ENCODE results near the gene POFUT1. TPM values are rescaled to one million over a fixed set of nuclear protein-coding genes. Genes with fewer than 3 reads are reported as not detected.

Gene POFUT1
- 20.4 and 24.0 TPM in 2 replicates for total RNA-seq

DNA sequence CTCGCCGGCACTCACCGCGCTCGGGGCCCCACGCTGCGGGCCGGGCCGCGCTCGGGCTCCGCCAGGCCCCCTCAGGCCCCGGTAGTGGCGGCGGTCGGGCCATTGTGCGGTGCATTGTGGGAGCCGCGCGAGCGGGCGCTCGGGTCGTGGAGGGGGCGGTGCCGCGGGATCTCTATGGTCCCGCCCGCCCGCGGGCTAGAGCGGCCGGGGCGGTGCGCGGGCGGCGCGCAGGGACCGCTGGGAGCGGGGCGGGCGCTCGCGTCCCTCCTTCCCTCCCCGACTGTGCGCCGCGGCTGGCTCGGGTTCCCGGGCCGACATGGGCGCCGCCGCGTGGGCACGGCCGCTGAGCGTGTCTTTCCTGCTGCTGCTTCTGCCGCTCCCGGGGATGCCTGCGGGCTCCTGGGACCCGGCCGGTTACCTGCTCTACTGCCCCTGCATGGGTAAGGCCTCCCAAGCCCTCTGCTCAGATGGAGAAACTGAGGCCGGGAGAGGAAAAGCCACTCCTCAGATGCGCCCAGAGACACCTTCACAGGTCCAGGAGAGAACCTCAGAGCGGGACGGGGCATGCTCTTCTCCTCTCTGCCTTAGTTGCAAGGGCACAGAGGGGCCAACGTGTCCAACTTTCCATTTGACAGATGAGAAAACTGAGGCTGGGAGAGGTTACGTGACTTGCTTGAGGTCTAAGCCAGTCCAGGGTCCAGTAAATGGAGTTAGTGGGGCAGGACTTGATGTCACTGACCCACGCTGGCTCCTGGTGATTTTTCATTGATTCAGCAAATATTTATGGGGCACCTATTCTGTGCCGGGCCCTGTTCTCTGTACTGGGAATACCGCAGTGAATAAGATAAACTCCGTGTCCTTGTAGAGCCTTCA is at the start of gene POFUT1, which contains the start of gene PLAGL2:
Gene POFUT1 (plus strand): TSS at position 255 of the 873 bp plus-strand sequence. CDS start 62 bp downstream, at position 317.
Gene PLAGL2 (minus strand): TSS at position 118 of the 873 bp plus-strand sequence. CDS start 5,565 bp downstream, outside the sequence.
- intact Hi-C loops (cut with micrococcal nuclease), result loop anchor here (1.0 to 10.0 kb wide), 9 partner anchors 69 to 764 kb away; partner anchors contain the start of genes ASXL1, HCK, KIF3B and PDRG1
- Mint-ChIP-seq H3K36me3 (ENCODE audit: low read depth) (peaks cover 46% of the 10 kb centered on the region), H3K27me3 (no peaks in the 10 kb centered on the region), H3K4me3 (peak within 1 kb of the TSS; percentile 91), H3K9me3 (no peaks in the 10 kb centered on the region), H3K4me1 (peaks cover 62% of the 10 kb centered on the region), H3K27ac (peak within 1 kb of the TSS; percentile 85)
- no peak for TF ChIP-seq CTCF (IDR thresholded peaks at IDR 0.05)
- CTCF ChIA-PET, result interaction anchor here (0.8 kb wide), 1 partner anchor 173 kb away, joined by 3 read pairs; no protein-coding TSS in a partner anchor
- ATAC-seq (ENCODE audit: low read depth), result peak; percentile 97
- DNase-seq, result peak; percentile 92
- POLR2A ChIA-PET, result interaction anchor here (0.6 kb wide), 1 partner anchor 71 kb away, joined by 3 read pairs; no protein-coding TSS in a partner anchor

DNA sequence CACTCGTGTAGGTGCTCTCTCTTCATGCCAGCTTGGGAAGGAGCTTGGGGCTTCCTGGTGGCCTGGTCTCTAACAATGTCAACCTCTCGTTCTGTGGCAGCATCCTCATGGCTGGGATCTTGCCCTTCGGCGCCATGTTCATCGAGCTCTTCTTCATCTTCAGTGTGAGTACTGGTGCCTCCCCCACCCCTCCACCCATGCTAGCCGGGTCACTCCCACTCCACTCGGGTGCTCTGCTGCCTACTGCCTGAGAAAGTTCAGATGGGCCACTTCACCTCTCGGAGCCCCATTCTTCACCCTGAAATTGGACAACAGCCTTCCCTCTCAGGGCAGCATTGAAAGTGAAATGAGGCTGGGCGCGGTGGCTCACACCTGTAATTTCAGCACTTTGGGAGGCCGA is 49.3 kb upstream of the POFUT1 start:
- H3K27me3 Mint-ChIP-seq, result no peaks in the 10 kb centered on the region
- CTCF ChIA-PET, result no interaction called here
- H3K4me3 Mint-ChIP-seq, result no peak overlapping the region
- TF ChIP-seq CTCF (IDR thresholded peaks at IDR 0.05), result no peak
- ATAC-seq (ENCODE audit: low read depth) (no peak), DNase-seq (no peak)
- H3K4me1 Mint-ChIP-seq, result peaks cover 5% of the 10 kb centered on the region
- peaks cover 76% of the 10 kb centered on the region for H3K36me3 Mint-ChIP-seq (ENCODE audit: low read depth)
- no peak overlapping the region for H3K27ac Mint-ChIP-seq
- intact Hi-C loops (cut with micrococcal nuclease), result no loop called here
- no peaks in the 10 kb centered on the region for H3K9me3 Mint-ChIP-seq
- POLR2A ChIA-PET, result no interaction called here

GRCh38 chr20:32158943-32159660 is 48.6 kb upstream of the POFUT1 start:
- no peaks in the 10 kb centered on the region for H3K27me3 Mint-ChIP-seq
- no peak for DNase-seq
- POLR2A ChIA-PET, result no interaction called here
- no peak overlapping the region for H3K27ac Mint-ChIP-seq
- H3K36me3 Mint-ChIP-seq (ENCODE audit: low read depth), result peaks cover 75% of the 10 kb centered on the region
- intact Hi-C loops (cut with micrococcal nuclease), result no loop called here
- no peak for TF ChIP-seq CTCF (IDR thresholded peaks at IDR 0.05)
- H3K9me3 Mint-ChIP-seq, result no peaks in the 10 kb centered on the region
- no peak for ATAC-seq (ENCODE audit: low read depth)
- H3K4me1 Mint-ChIP-seq, result peaks cover 5% of the 10 kb centered on the region
- no peak overlapping the region for H3K4me3 Mint-ChIP-seq
- CTCF ChIA-PET, result no interaction called here

- DNase-seq (no peak), ATAC-seq (ENCODE audit: low read depth) (no peak)
- H3K27me3 Mint-ChIP-seq, result no peaks in the 10 kb centered on the region
- H3K36me3 Mint-ChIP-seq (ENCODE audit: low read depth), result peaks cover 75% of the 10 kb centered on the region
- intact Hi-C loops (cut with micrococcal nuclease), result no loop called here
- no peak for TF ChIP-seq CTCF (IDR thresholded peaks at IDR 0.05)
- H3K4me1 Mint-ChIP-seq, result peaks cover 5% of the 10 kb centered on the region
- ChIA-PET POLR2A (no interaction called here), CTCF (no interaction called here)
- H3K4me3 Mint-ChIP-seq, result no peak overlapping the region
- no peaks in the 10 kb centered on the region for H3K9me3 Mint-ChIP-seq
- H3K27ac Mint-ChIP-seq, result no peak overlapping the region
Observed at GRCh38 chr20:32159766-32160221, 47.9 kb upstream of the POFUT1 start.

GRCh38 chr20:32160341-32160740 is 47.3 kb upstream of the POFUT1 start:
- CTCF ChIA-PET, result no interaction called here
- Mint-ChIP-seq H3K4me1 (peaks cover under 1% of the 10 kb centered on the region), H3K4me3 (no peak overlapping the region), H3K9me3 (no peaks in the 10 kb centered on the region), H3K36me3 (ENCODE audit: low read depth) (peaks cover 75% of the 10 kb centered on the region), H3K27me3 (no peaks in the 10 kb centered on the region), H3K27ac (no peak overlapping the region)
- POLR2A ChIA-PET, result no interaction called here
- DNase-seq, result no peak
- intact Hi-C loops (cut with micrococcal nuclease), result no loop called here
- ATAC-seq (ENCODE audit: low read depth), result no peak
- no peak for TF ChIP-seq CTCF (IDR thresholded peaks at IDR 0.05)

Measured in activated B cell treated with CpG ODN at 0.5 μM for 24 hours (primary cell).